OCI-LY1 (cell line): ENCODE data around the gene ADGRG2.
A peak's percentile ranks its signal among the peaks of the same experiment; 100 is the strongest.
"Not testable (repeated sequence)": the region's sequence is repeated elsewhere in the genome, so short reads cannot be mapped to it uniquely, and the experiment has no call there.

Experiments
- H2AFZ ChIP-seq: fragments of 200-600 bp; sonication (generic), shearing (Covaris generic); 2 replicates; pipeline ENCODE4 v1.6.0; 2014; ENCODE audit warnings: antibody characterized with exemption, mild to moderate bottlenecking, low read length
- H3F3A ChIP-seq: fragments of 200-600 bp; sonication (generic), shearing (Covaris generic); 2 replicates; pipeline ENCODE4 v1.6.0; 2014; ENCODE audit warnings: mild to moderate bottlenecking, antibody characterized with exemption, low read length, moderate library complexity; ENCODE audit not compliant: insufficient read depth
- H3K27ac ChIP-seq: fragments of 200-600 bp; sonication (generic); 2 replicates; pipeline ENCODE4 v1.5.1; 2014; ENCODE audit warnings: low read length, mixed run types, mild to moderate bottlenecking, low read depth; ENCODE audit not compliant: poor library complexity, severe bottlenecking
- H3K27me3 ChIP-seq: fragments of 200-600 bp; sonication (generic); 2 replicates; pipeline ENCODE4 v1.6.0; 2014; ENCODE audit warnings: antibody characterized with exemption, mild to moderate bottlenecking, low read length, moderate library complexity; ENCODE audit not compliant: insufficient read depth
- H3K36me3 ChIP-seq: fragments of 200-600 bp; sonication (generic); 2 replicates; pipeline ENCODE4 v1.6.1; 2014; ENCODE audit warnings: mild to moderate bottlenecking, antibody characterized with exemption, low read length, moderate library complexity, mixed read lengths; ENCODE audit not compliant: insufficient read depth
- H3K4me1 ChIP-seq: fragments of 200-600 bp; sonication (generic); 2 replicates; pipeline ENCODE4 v1.5.1; 2014; ENCODE audit warnings: mild to moderate bottlenecking, low read length, moderate library complexity; ENCODE audit not compliant: insufficient read depth, severe bottlenecking
- H3K4me2 ChIP-seq: fragments of 200-600 bp; sonication (generic), shearing (Covaris generic); 2 replicates; pipeline ENCODE4 v1.6.1; 2014; ENCODE audit warnings: low read length
- H3K4me3 ChIP-seq: fragments of 200-600 bp; sonication (generic); 2 replicates; pipeline ENCODE4 v1.5.1; 2014; ENCODE audit warnings: low read length, low read depth, mild to moderate bottlenecking, mixed read lengths; ENCODE audit not compliant: poor library complexity, severe bottlenecking
- H3K79me2 ChIP-seq: fragments of 200-600 bp; shearing (Covaris generic); 2 replicates; pipeline ENCODE4 v1.6.1; 2016; ENCODE audit warnings: mixed run types, low read length, mixed read lengths; ENCODE audit not compliant: insufficient read depth
- H3K9ac ChIP-seq: fragments of 200-600 bp; sonication (generic), shearing (Covaris generic); 2 replicates; pipeline ENCODE4 v1.6.1; 2014; ENCODE audit warnings: mild to moderate bottlenecking, low read length, mixed read lengths
- H3K9me2 ChIP-seq: fragments of 200-600 bp; sonication (generic), shearing (Covaris generic); 2 replicates; pipeline ENCODE4 v1.6.1; 2014; ENCODE audit warnings: low read depth, mild to moderate bottlenecking, low read length, mixed read lengths
- H3K9me3 ChIP-seq: fragments of 200-600 bp; shearing (Covaris generic); 2 replicates; pipeline ENCODE4 v1.6.1; 2014; ENCODE audit warnings: low read length, mixed read lengths
- H4K20me1 ChIP-seq: fragments of 200-600 bp; sonication (generic), shearing (Covaris generic); 2 replicates; pipeline ENCODE4 v1.6.0; 2016; ENCODE audit warnings: mild to moderate bottlenecking, low read length; ENCODE audit not compliant: insufficient read depth
- CTCF ChIP-seq: fragments of 200-600 bp; sonication (generic), shearing (Covaris generic); IDR thresholded peaks from 2 replicates; pipeline ENCODE4 v1.5.1; 2017; ENCODE audit warnings: mild to moderate bottlenecking, antibody characterized with exemption, low read length, moderate library complexity, mixed read lengths
- EZH2 ChIP-seq: fragments of 200-600 bp; sonication (generic), shearing (Covaris generic); IDR thresholded peaks from 2 replicates; pipeline ENCODE4 v1.8.0; 2017; ENCODE audit warnings: borderline replicate concordance, mixed run types, mild to moderate bottlenecking, antibody characterized with exemption, low read length, moderate library complexity, mixed read lengths

Gene ADGRG2

GRCh38 chrX:19024366-19024765, 97.9 kb downstream of the ADGRG2 start:
- Histone ChIP-seq H3F3A (no peaks in the 10 kb centered on the region), H3K27ac (no peak overlapping the region), H3K4me2 (no peak overlapping the region), H3K4me3 (no peak overlapping the region), H3K36me3 (no peaks in the 10 kb centered on the region), H3K79me2 (no peaks in the 10 kb centered on the region), H3K4me1 (no peaks in the 10 kb centered on the region), H4K20me1 (no peaks in the 10 kb centered on the region), H3K9ac (no peak overlapping the region), H2AFZ (no peak overlapping the region), H3K9me2 (no peaks in the 10 kb centered on the region), H3K27me3 (no peaks in the 10 kb centered on the region), H3K9me3 (no peaks in the 10 kb centered on the region)
- no peak for TF ChIP-seq CTCF
- no peak for TF ChIP-seq EZH2

GRCh38 chrX:19019996-19020395, 102.3 kb downstream of the ADGRG2 start:
- Histone ChIP-seq H3K79me2 (no peaks in the 10 kb centered on the region), H3K36me3 (no peaks in the 10 kb centered on the region), H3F3A (no peaks in the 10 kb centered on the region), H3K9ac (no peak overlapping the region), H2AFZ (no peak overlapping the region), H3K4me1 (no peaks in the 10 kb centered on the region), H3K9me2 (no peaks in the 10 kb centered on the region), H3K9me3 (no peaks in the 10 kb centered on the region), H4K20me1 (no peaks in the 10 kb centered on the region), H3K4me2 (no peak overlapping the region), H3K4me3 (no peak overlapping the region), H3K27ac (no peak overlapping the region), H3K27me3 (no peaks in the 10 kb centered on the region)
- TF ChIP-seq EZH2 (no peak), CTCF (no peak)

GRCh38 chrX:19017271-19017670, 105.0 kb downstream of the ADGRG2 start:
- H3K79me2 ChIP-seq: no peaks in the 10 kb centered on the region
- TF ChIP-seq CTCF (peak; percentile 54), EZH2 (no peak)

GRCh38 chrX:19016614-19017013, 105.7 kb downstream of the ADGRG2 start:
- H3K9ac ChIP-seq, H3F3A ChIP-seq, H3K4me1 ChIP-seq, H3K36me3 ChIP-seq, H3K4me3 ChIP-seq, H3K79me2 ChIP-seq, H3K4me2 ChIP-seq, H2AFZ ChIP-seq, H3K27ac ChIP-seq, H3K9me3 ChIP-seq, H3K27me3 ChIP-seq, H4K20me1 ChIP-seq, H3K9me2 ChIP-seq: not testable (repeated sequence)

More at GRCh38 chrX:19017271-19017670, 105.0 kb downstream of the ADGRG2 start:
- Histone ChIP-seq H3K4me3 (no peak overlapping the region), H3K27ac (no peak overlapping the region), H3K9me3 (no peaks in the 10 kb centered on the region), H3K9me2 (no peaks in the 10 kb centered on the region), H3K36me3 (no peaks in the 10 kb centered on the region), H3K9ac (no peak overlapping the region), H3K4me1 (no peaks in the 10 kb centered on the region), H3F3A (no peaks in the 10 kb centered on the region), H3K4me2 (no peak overlapping the region), H3K27me3 (no peaks in the 10 kb centered on the region), H4K20me1 (no peaks in the 10 kb centered on the region), H2AFZ (no peak overlapping the region)
